ENCODE measurements around the gene MSTN.

MSTN gene

DNA sequence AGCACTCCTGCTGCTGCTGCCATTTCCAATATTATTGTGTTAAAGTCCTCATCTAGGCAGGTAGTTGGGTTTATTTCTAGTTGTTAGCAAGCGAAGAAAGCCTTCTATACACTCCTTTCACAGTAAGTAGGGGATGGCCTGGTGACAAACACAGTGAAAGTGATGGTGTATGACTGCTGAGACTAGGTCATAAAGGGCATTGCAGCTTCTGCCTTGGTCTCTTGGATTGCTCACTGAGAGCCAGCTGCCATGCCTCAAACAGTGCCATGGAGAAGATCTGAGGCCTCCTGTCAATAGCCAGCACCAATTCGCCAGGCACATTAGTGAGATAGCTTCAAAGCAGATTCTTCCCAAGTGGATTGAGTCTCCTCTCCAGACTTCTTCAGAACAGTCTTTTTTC lies 27.6 kb upstream of the MSTN start:
- H3K36me3 ChIP-seq (ENCODE audit: control insufficient read depth, low read length), result no peaks in the 10 kb centered on the region
- H3K4me1 ChIP-seq (ENCODE audit: control insufficient read depth, low read length), result no peaks in the 10 kb centered on the region
- H4K20me1 ChIP-seq (ENCODE audit: control insufficient read depth, insufficient read depth, low read depth, low read length), result no peaks in the 10 kb centered on the region
- H3K27me3 ChIP-seq (ENCODE audit: control insufficient read depth, low read length), result no peaks in the 10 kb centered on the region
- no peaks in the 10 kb centered on the region for H3F3A ChIP-seq (ENCODE audit: control insufficient read depth, insufficient read depth)
- H3K4me3 ChIP-seq (ENCODE audit: low read length), result no peak overlapping the region
- no peaks in the 10 kb centered on the region for H3K79me2 ChIP-seq (ENCODE audit: control insufficient read depth, low read length)
- no peaks in the 10 kb centered on the region for H3K9me3 ChIP-seq (ENCODE audit: control insufficient read depth, insufficient read depth, low read length)
- H3K9me2 ChIP-seq (replicated peaks; ENCODE audit: control insufficient read depth, low read length), result no peaks in the 10 kb centered on the region
- H3K27ac ChIP-seq (ENCODE audit: low read depth, low read length), result no peak overlapping the region
- TF ChIP-seq EZH2phosphoT487 (IDR thresholded peaks at IDR 0.05; ENCODE audit: borderline replicate concordance, low read length), result no peak
- TF ChIP-seq, protein P1, sequence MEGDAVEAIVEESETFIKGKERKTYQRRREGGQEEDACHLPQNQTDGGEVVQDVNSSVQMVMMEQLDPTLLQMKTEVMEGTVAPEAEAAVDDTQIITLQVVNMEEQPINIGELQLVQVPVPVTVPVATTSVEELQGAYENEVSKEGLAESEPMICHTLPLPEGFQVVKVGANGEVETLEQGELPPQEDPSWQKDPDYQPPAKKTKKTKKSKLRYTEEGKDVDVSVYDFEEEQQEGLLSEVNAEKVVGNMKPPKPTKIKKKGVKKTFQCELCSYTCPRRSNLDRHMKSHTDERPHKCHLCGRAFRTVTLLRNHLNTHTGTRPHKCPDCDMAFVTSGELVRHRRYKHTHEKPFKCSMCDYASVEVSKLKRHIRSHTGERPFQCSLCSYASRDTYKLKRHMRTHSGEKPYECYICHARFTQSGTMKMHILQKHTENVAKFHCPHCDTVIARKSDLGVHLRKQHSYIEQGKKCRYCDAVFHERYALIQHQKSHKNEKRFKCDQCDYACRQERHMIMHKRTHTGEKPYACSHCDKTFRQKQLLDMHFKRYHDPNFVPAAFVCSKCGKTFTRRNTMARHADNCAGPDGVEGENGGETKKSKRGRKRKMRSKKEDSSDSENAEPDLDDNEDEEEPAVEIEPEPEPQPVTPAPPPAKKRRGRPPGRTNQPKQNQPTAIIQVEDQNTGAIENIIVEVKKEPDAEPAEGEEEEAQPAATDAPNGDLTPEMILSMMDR (IDR thresholded peaks at IDR 0.05; ENCODE audit: low read depth, low read length, poor library complexity, severe bottlenecking), result no peak
- no peak overlapping the region for H3K4me2 ChIP-seq (ENCODE audit: low read length)

DNA sequence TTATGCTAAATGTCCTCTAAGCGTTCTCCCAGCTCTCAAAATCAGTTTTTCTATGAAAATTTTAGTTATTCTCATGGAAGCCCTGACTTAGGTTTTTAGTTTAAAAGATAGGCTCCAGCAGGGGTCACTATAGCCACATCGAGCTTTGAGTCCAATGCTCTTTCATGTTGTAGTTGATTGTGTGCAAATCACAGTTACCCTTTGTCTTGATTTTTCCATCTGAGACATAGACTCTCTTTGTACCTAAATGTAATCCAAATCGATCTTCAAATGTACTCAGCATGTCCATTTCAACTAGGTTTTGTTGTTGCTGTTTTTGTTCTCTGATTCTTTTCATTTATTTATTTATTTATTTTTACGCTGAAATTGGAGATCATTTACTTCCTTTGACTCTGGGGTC lies 26.4 kb upstream of the MSTN start:
- H3K4me2 ChIP-seq (ENCODE audit: low read length), result no peak overlapping the region
- no peaks in the 10 kb centered on the region for H3K4me1 ChIP-seq (ENCODE audit: control insufficient read depth, low read length)
- H3K4me3 ChIP-seq (ENCODE audit: low read length), result no peak overlapping the region
- TF ChIP-seq, protein P1 (IDR thresholded peaks at IDR 0.05; ENCODE audit: low read depth, low read length, poor library complexity, severe bottlenecking), result peak; percentile 73
- TF ChIP-seq EZH2phosphoT487 (IDR thresholded peaks at IDR 0.05; ENCODE audit: borderline replicate concordance, low read length), result no peak
- H3K79me2 ChIP-seq (ENCODE audit: control insufficient read depth, low read length), result no peaks in the 10 kb centered on the region
- H3K27ac ChIP-seq (ENCODE audit: low read depth, low read length), result no peak overlapping the region
- no peaks in the 10 kb centered on the region for H3K36me3 ChIP-seq (ENCODE audit: control insufficient read depth, low read length)
- no peaks in the 10 kb centered on the region for H3K27me3 ChIP-seq (ENCODE audit: control insufficient read depth, low read length)
- no peaks in the 10 kb centered on the region for H3F3A ChIP-seq (ENCODE audit: control insufficient read depth, insufficient read depth)
- no peaks in the 10 kb centered on the region for H3K9me2 ChIP-seq (replicated peaks; ENCODE audit: control insufficient read depth, low read length)
- no peaks in the 10 kb centered on the region for H3K9me3 ChIP-seq (ENCODE audit: control insufficient read depth, insufficient read depth, low read length)
- no peaks in the 10 kb centered on the region for H4K20me1 ChIP-seq (ENCODE audit: control insufficient read depth, insufficient read depth, low read depth, low read length)

DNA sequence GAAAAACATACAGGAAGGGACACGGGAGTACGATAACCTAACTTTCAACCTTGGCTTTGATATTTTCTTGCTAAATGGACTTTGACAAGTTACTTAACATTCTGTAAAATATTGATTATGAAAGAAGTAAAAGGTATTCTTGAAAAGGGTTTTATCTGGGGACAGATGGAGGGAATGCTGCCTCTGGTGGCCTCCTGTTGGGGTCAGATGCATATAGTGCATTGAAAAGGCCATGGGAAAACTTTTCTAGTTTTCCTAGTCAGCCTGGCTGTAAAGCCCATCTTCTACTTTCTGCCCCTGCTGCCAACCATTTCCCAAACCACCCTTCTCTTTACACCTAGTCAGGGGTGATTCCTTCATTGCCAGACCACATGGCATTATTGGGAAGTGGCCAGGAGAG lies 22.2 kb upstream of the MSTN start:
- Histone ChIP-seq H3K9me3 (ENCODE audit: control insufficient read depth, insufficient read depth, low read length) (no peaks in the 10 kb centered on the region), H3K36me3 (ENCODE audit: control insufficient read depth, low read length) (no peaks in the 10 kb centered on the region), H3K27ac (ENCODE audit: low read depth, low read length) (no peak overlapping the region), H4K20me1 (ENCODE audit: control insufficient read depth, insufficient read depth, low read depth, low read length) (no peaks in the 10 kb centered on the region), H3K4me2 (ENCODE audit: low read length) (no peak overlapping the region), H3K4me3 (ENCODE audit: low read length) (no peak overlapping the region), H3K79me2 (ENCODE audit: control insufficient read depth, low read length) (no peaks in the 10 kb centered on the region), H3K27me3 (ENCODE audit: control insufficient read depth, low read length) (no peaks in the 10 kb centered on the region), H3K4me1 (ENCODE audit: control insufficient read depth, low read length) (no peaks in the 10 kb centered on the region), H3F3A (ENCODE audit: control insufficient read depth, insufficient read depth) (no peaks in the 10 kb centered on the region), H3K9me2 (replicated peaks; ENCODE audit: control insufficient read depth, low read length) (no peaks in the 10 kb centered on the region)
- TF ChIP-seq, protein P1 (IDR thresholded peaks at IDR 0.05; ENCODE audit: low read depth, low read length, poor library complexity, severe bottlenecking), result no peak
- TF ChIP-seq EZH2phosphoT487 (IDR thresholded peaks at IDR 0.05; ENCODE audit: borderline replicate concordance, low read length), result no peak

DNA sequence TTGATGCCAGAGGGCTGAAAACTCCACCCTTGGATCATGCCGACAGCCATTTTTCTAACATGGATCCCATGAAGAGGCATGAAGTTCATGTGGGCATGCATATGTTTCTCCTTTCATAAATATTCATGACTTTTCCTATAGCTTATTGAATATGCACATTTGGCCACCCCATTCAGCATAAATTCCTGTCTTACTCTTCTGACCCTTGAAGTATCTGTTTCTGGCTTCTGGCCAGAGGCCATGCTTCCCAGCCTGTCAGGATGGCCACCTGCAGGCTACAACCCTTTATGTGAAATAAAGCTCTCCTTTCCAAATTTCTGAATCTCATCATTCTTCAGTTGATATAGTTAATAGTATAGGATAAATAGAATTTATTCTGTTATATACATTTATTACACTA lies 19.6 kb upstream of the MSTN start:
- Histone ChIP-seq H3K4me2 (ENCODE audit: low read length) (no peak overlapping the region), H3K79me2 (ENCODE audit: control insufficient read depth, low read length) (no peaks in the 10 kb centered on the region), H3K9me2 (replicated peaks; ENCODE audit: control insufficient read depth, low read length) (no peaks in the 10 kb centered on the region), H3K36me3 (ENCODE audit: control insufficient read depth, low read length) (no peaks in the 10 kb centered on the region), H3K4me3 (ENCODE audit: low read length) (no peak overlapping the region), H3K9me3 (ENCODE audit: control insufficient read depth, insufficient read depth, low read length) (no peaks in the 10 kb centered on the region), H3K4me1 (ENCODE audit: control insufficient read depth, low read length) (no peaks in the 10 kb centered on the region), H3F3A (ENCODE audit: control insufficient read depth, insufficient read depth) (no peaks in the 10 kb centered on the region), H3K27me3 (ENCODE audit: control insufficient read depth, low read length) (no peaks in the 10 kb centered on the region), H4K20me1 (ENCODE audit: control insufficient read depth, insufficient read depth, low read depth, low read length) (no peaks in the 10 kb centered on the region), H3K27ac (ENCODE audit: low read depth, low read length) (no peak overlapping the region)
- TF ChIP-seq, protein P1 (IDR thresholded peaks at IDR 0.05; ENCODE audit: low read depth, low read length, poor library complexity, severe bottlenecking), result no peak
- no peak for TF ChIP-seq EZH2phosphoT487 (IDR thresholded peaks at IDR 0.05; ENCODE audit: borderline replicate concordance, low read length)
